ENCODE measurements around the gene NUP210.

DNA sequence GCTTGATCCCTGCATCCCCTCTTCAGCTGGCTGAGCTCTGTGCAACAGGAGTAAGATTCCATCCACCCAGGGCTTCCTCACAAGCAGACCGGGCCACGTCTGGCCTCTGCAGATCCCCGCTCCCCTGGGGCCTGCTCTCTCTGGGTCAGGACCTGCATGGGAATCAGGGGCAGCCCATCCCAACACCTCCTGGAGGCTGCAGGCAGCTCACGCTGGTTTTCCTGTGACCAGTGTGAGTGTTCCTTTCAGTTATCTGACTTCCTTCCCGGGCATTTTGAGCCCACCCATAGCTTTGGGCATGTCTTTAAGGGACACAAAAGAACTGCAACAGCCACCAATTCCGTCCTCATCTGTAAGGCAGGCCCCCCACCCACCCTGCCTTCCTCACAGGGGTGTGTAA lies 16.3 kb downstream of the NUP210 start:
- no peak for TF ChIP-seq EZH2 (IDR thresholded peaks at IDR 0.05; ENCODE audit: borderline replicate concordance, low read depth, low read length, severe bottlenecking)
- TF ChIP-seq CTCF (IDR thresholded peaks at IDR 0.05; ENCODE audit: borderline replicate concordance, extremely low read depth, low read length, poor library complexity, severe bottlenecking), result no peak
